Measurements from ENCODE around the gene LEP.

Gene LEP

GRCh38 chr7:128240696-128241386 is at the start of gene LEP:
LEP (plus strand) TSS chr7:128241278; CDS start chr7:128252019, 10,741 bp downstream.
- DNase-seq (ENCODE audit: extremely low spot score, insufficient read length, low read depth) (no peak), FAIRE-seq (no peak)

GRCh38 chr7:128192497-128193142 is 48.5 kb upstream of the LEP start:
- FAIRE-seq (no peak), DNase-seq (ENCODE audit: extremely low spot score, insufficient read length, low read depth) (no peak)

- FAIRE-seq: no peak
Observed at GRCh38 chr7:128194533-128195282, 46.4 kb upstream of the LEP start.

DNA sequence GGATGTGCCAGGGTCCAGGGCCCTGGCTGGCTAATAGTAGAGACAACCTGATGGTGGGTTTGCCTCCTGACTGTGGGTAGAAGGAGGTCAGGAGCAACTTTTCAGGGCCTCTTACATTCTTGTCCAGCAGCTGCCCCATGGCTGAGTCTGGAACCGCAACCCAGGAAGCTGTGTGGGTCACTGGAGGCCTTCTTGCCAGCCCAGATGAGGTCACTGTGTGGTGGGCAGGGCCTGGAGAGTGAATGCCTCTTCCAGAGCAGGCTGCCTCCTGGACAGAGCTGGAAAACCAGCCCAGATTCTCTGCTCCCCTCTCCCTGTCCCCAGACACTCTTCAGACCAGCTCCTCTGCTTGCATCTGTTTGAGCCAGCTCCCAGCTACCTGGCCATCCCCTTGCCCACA is 43.5 kb upstream of the LEP start:
- DNase-seq (ENCODE audit: extremely low spot score, insufficient read length, low read depth): no peak
- FAIRE-seq: no peak

More at GRCh38 chr7:128194533-128195282, 46.4 kb upstream of the LEP start:
- DNase-seq (ENCODE audit: extremely low spot score, insufficient read length, low read depth): no peak

- DNase-seq (ENCODE audit: extremely low spot score, insufficient read length, low read depth) (no peak), FAIRE-seq (no peak)
Observed at GRCh38 chr7:128197989-128198580, 43.0 kb upstream of the LEP start.

GRCh38 chr7:128200376-128200775 is 40.7 kb upstream of the LEP start:
- FAIRE-seq (no peak), DNase-seq (ENCODE audit: extremely low spot score, insufficient read length, low read depth) (no peak)

DNA sequence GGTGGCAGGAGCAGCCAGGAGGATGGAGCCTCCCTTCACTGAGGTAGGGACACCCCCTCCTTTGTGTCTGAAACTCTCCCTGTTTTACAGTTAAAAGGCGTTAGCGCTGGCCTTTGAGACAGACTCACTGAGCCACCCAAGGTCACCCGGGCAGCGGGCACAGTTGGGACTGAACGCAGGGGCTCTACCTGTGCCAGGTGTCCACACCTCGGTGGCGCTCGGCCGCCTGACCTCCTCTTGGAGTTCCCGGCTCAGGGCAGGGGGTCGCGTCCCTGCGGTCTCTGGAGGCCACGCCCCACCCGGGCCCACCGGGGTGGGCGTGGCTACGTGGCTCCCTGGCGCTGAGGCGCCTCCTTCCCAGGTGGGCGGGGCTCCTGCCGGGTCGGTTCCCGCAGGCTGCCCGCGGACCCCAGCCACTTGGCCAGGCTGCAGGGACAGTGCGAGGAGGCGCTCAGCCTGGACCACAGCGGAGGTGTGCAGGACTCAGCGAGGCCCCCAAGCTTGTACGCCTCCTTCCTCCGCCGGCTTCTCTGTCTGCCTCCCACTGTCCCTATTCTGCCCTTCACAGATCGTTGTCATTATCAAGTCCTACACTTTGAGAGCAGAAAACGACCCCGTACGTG is 39.9 kb upstream of the LEP start:
- no peak for DNase-seq (ENCODE audit: extremely low spot score, insufficient read length, low read depth)

GRCh38 chr7:128201690-128202085 is 39.4 kb upstream of the LEP start:
- FAIRE-seq (no peak), DNase-seq (ENCODE audit: extremely low spot score, insufficient read length, low read depth) (no peak)

More for the DNA sequence above, 39.9 kb upstream of the LEP start:
- no peak for FAIRE-seq

- FAIRE-seq: no peak
Observed at GRCh38 chr7:128202287-128202957, 38.7 kb upstream of the LEP start.

GRCh38 chr7:128203047-128203491 is 38.0 kb upstream of the LEP start:
- FAIRE-seq (no peak), DNase-seq (ENCODE audit: extremely low spot score, insufficient read length, low read depth) (no peak)

More at GRCh38 chr7:128202287-128202957, 38.7 kb upstream of the LEP start:
- no peak for DNase-seq (ENCODE audit: extremely low spot score, insufficient read length, low read depth)

- FAIRE-seq (no peak), DNase-seq (ENCODE audit: extremely low spot score, insufficient read length, low read depth) (no peak)
Observed at GRCh38 chr7:128203710-128204214, 37.3 kb upstream of the LEP start.

GRCh38 chr7:128204455-128204854 is 36.6 kb upstream of the LEP start:
- DNase-seq (ENCODE audit: extremely low spot score, insufficient read length, low read depth) (no peak), FAIRE-seq (no peak)

- FAIRE-seq (no peak), DNase-seq (ENCODE audit: extremely low spot score, insufficient read length, low read depth) (no peak)
Observed at GRCh38 chr7:128205068-128205467, 36.0 kb upstream of the LEP start.

- FAIRE-seq: no peak
- no peak for DNase-seq (ENCODE audit: extremely low spot score, insufficient read length, low read depth)
Observed at GRCh38 chr7:128206017-128206746, 34.9 kb upstream of the LEP start.

GRCh38 chr7:128206747-128207500 is 34.2 kb upstream of the LEP start:
- no peak for FAIRE-seq
- no peak for DNase-seq (ENCODE audit: extremely low spot score, insufficient read length, low read depth)

DNA sequence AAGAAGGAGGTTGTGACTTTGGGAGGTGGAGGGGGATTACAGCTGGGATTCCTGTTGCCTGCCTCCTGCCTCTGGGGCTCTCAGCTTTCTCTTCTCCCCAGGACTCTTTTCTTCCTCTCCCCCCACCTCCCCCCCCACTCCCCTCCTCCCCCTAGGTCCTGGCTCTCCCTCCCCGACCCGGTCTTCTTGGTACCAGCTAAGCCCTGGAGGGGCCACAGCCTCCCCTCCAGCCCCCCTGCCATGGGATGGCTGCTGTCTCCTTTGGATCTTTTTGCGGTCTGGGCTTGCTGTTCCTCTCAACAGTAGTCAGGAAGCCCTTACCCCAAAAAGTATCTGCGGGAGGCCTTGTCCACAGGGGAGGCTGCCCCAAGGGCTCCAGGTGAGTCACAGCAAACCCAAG is 33.5 kb upstream of the LEP start:
- no peak for FAIRE-seq
- DNase-seq (ENCODE audit: extremely low spot score, insufficient read length, low read depth): no peak

GRCh38 chr7:128209229-128210035 is 31.6 kb upstream of the LEP start:
- FAIRE-seq (peak; percentile 92), DNase-seq (ENCODE audit: extremely low spot score, insufficient read length, low read depth) (peak; percentile 78)
